C4-2B (cell line): ENCODE measurements around the gene LRIG1.

Source experiments
- CTCF ChIP-seq: fragments of 450-650 bp; conservative IDR thresholded peaks from 2 replicates; pipeline ENCODE4 v1.5.1; 2017; ENCODE audit warnings: mild to moderate bottlenecking
- ZFX ChIP-seq: fragments of 450-650 bp; IDR thresholded peaks from 2 replicates; pipeline ENCODE4 v1.6.1; 2017

DNA sequence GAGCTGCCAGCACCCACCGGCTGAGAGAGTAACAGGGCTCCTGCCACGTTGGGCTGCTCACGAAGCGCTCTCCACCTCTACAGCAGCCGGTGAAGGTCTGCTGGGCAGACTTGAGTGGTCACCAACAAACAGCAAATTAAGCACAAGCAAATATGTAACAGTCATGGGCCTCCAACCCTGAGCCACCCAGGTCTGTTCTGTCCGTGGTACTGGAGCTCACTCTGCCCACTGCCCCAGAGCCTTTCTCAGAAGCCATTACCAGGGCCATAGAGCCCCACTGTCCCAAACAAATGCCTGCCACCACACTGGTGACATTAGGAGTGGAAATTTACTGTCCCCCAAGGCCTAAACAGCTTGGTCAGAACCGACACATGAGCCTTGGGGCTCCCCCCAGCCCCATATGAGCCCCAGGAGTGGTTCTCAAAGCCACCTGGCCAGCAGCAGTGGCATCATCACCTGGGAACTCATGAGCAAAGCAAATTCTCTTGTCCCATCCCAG lies 56.6 kb downstream of the LRIG1 start:
- TF ChIP-seq ZFX (no peak), CTCF (no peak)
